Body of pancreas (tissue), 4 donors: ENCODE data around the gene GFI1.

Source experiments
- POLR2A ChIP-seq, 3 donors: fragments of 450-650 bp; IDR thresholded peaks; one replicate each; pipeline ENCODE4 v1.6.1; 2016; ENCODE audit warnings: antibody characterized with exemption in 3 of 3, mild to moderate bottlenecking in 2 of 3
- TF ChIP-seq, protein P1 (sequence below), 7 experiments: fragments of 450-650 bp in 4 of 7; fragments of 200-600 bp in 3 of 7; sonication (generic) in 3 of 7; IDR thresholded peaks; one replicate each; pipeline ENCODE4 v1.5.1; 2016 to 2019; ENCODE audit warnings: antibody characterized with exemption in 7 of 7

DNA sequence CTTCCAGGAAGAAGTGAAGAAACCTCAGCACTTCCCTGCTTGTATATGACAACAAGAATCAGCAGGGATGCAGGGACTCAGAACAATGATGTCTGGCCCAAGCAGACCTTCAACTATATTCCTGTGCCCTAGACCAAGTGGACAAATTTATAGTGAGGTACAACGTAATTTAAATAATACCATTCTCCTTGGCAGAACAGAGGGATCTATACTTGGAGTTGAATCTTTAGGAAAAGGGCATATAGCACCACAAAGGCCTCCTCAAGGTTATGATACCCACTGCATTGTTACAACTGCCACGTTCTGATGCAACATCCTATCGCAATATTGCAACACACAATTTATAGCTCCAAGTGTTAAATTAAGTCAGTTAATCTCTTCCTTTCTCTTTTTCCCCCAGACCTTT, 29.1 kb upstream of the GFI1 start:
- TF ChIP-seq POLR2A (IDR thresholded peaks at IDR 0.05) = no peak
- TF ChIP-seq, protein P1, sequence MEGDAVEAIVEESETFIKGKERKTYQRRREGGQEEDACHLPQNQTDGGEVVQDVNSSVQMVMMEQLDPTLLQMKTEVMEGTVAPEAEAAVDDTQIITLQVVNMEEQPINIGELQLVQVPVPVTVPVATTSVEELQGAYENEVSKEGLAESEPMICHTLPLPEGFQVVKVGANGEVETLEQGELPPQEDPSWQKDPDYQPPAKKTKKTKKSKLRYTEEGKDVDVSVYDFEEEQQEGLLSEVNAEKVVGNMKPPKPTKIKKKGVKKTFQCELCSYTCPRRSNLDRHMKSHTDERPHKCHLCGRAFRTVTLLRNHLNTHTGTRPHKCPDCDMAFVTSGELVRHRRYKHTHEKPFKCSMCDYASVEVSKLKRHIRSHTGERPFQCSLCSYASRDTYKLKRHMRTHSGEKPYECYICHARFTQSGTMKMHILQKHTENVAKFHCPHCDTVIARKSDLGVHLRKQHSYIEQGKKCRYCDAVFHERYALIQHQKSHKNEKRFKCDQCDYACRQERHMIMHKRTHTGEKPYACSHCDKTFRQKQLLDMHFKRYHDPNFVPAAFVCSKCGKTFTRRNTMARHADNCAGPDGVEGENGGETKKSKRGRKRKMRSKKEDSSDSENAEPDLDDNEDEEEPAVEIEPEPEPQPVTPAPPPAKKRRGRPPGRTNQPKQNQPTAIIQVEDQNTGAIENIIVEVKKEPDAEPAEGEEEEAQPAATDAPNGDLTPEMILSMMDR (IDR thresholded peaks at IDR 0.05) = no peak
